IPS-11a (cell line): ENCODE results near the gene ZNF19.

Source experiments
- H3K4me3 ChIP-seq: one replicate; pipeline ENCODE4 v1.5.1; 2013; ENCODE audit warnings: low read depth, low read length, control low read depth

ZNF19 gene

DNA sequence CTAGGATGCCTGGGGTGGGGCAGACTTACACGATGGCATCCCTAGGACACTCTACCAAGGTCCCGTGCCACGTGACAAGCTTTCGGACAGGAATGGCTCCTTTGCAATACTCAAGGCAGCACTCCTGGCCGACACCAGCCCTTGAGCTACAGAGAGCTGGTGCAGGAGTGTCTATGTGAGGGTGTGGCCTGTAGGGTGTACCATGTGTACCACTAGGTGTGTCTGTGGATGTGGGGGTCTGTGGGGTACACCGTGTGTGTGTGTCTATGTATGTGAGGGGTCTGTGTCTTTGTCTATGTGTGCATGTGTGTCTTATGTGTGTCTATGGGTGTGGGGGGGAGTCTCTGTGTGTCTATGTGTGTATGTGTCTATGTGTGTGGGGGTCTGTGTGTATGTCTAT lies 45.4 kb downstream of the ZNF19 start:
- no peak overlapping the region for H3K4me3 ChIP-seq

DNA sequence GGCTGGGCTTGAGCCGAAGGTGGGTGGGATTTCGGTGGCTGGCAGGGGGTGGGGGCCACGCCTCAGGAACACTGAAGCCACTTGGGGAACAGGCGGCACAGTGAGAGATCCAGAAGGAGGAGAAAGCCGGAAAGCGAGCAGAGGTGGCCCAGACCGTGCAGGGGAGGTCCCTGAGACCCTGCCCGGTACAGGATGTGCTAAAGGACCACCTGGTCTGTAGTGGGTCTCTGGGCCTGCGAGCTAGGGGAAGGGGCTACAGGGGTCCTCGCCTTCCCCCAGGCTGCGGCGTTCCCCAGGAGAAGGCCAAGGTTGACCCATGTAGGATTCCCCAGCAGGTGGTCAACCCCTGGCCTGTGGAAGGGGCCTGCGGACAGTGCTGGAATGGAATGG lies 47.1 kb downstream of the ZNF19 start, which contains the start of gene TLE7:
TSS of gene TLE7 (minus strand) at position 4 of the 390 bp plus-strand sequence. CDS start 8,730 bp downstream, outside the sequence.
- no peak within 1 kb of the TSS for H3K4me3 ChIP-seq

GRCh38 chr16:71441348-71442050 lies 47.6 kb downstream of the ZNF19 start:
- no peak overlapping the region for H3K4me3 ChIP-seq

DNA sequence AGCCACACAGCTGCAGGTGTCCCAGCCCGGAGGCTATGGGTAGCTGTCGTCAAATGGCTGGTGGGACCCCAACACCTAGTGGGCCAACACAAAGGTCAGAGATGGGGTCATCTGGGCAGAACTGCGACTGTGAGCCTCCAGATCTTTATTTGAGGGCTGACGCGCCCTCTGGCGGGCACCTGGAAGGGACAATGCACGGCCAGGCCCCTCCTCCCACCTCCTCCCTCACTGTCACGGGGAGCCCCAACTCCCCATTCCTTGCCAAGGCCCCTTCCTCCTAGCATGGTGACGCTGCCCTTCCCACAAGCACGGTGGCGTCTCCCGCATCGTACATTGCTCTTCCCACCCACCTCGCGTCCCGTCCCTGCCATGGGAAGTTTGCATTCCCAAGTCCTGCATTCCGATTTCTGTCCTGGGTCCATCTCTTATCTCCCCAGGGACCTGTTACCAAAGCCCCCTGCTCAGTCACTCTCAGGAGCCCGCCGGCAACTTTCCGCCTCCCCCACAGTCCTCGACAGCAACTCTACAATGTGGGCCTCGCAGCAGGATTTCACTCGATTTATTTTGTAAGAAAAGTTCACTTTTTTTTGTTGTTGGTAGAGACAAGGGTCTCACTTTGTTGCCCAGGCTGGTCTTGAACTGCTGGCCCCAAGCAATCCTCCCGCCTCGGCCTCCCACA lies 48.3 kb downstream of the ZNF19 start:
- no peak overlapping the region for H3K4me3 ChIP-seq

DNA sequence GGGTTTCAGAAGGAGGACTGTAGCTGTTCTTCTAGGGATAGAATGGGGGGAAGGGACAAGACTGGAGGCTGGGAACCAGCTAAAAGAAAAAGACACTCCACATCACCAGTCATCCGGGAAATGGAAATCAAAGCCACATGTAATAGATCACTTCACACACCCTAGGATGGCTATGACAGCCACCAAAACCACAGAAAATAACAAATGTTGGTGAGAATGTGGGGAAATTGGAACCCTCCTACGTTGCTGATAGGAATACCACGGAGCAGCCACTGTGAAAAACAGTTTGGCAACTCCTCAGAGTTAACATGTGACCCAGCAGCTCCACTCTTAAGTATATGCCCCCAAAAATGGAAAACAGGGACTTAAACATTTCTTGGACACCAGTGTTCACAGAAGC lies 49.6 kb downstream of the ZNF19 start:
- no peak overlapping the region for H3K4me3 ChIP-seq

- H3K4me3 ChIP-seq, result no peak overlapping the region
Observed at GRCh38 chr16:71436473-71436872, 52.7 kb downstream of the ZNF19 start.

- H3K4me3 ChIP-seq, result no peak overlapping the region
Observed at GRCh38 chr16:71432906-71433305, 56.2 kb downstream of the ZNF19 start.

DNA sequence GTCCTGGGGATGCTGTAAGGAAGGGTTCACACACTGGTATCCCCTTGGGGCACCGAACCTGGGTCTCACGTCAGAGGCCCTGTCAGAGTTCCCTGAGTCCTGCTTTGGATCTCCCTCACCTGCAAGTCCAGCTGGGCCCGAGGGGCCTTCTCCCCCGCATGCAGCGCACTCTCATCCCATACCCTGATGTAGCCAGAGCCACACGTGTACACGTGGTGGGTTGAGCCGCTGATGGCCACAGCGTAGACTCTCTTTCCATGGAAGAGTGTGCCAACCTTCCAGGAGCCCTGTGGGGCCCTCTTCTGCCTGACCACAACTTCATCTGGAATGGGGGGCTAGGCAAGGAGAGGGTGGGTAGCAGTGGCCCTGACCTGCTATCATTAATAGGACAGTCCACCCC lies 57.1 kb downstream of the ZNF19 start:
- H3K4me3 ChIP-seq, result no peak overlapping the region

GRCh38 chr16:71431176-71431575 lies 57.9 kb downstream of the ZNF19 start:
- no peak overlapping the region for H3K4me3 ChIP-seq

GRCh38 chr16:71430744-71431143 lies 58.4 kb downstream of the ZNF19 start:
- no peak overlapping the region for H3K4me3 ChIP-seq

DNA sequence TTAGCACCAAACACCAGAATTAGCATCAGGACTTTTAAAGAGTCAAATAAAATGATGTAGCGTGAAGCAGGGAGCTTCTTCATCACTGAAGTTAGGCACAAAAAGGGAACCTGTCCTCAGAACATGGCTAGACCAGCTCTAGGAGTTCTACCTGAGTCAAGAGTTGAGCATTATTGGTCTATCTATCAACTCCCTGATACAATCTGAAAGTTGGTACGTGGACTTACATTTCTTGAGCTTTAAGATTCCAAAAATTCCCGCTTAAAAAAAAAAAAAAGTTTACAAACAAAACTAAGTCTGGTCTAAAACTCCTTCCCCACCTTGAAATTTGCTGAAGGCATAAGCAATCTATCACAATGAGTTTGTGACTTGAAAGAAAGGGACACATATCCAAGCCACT lies 59.5 kb downstream of the ZNF19 start:
- no peak overlapping the region for H3K4me3 ChIP-seq

DNA sequence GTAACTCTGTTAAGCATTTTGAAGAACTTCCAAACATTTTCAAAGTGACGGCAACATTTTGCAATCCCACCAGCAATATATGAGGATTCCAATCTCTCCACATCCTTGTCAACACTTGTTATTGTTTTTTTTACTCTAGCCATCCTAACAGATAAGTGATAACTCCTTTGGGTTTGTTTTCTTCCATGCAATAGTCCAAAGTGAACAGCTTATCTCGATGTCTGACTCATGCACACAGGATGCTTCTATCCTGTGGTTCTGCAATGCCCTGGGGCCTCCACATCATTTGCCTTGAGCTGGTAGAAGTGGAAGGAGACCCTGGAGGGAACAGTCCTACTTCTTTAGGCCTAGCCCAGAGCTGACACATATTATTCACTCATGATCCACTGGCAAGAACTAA lies 60.2 kb downstream of the ZNF19 start:
- no peak overlapping the region for H3K4me3 ChIP-seq

DNA sequence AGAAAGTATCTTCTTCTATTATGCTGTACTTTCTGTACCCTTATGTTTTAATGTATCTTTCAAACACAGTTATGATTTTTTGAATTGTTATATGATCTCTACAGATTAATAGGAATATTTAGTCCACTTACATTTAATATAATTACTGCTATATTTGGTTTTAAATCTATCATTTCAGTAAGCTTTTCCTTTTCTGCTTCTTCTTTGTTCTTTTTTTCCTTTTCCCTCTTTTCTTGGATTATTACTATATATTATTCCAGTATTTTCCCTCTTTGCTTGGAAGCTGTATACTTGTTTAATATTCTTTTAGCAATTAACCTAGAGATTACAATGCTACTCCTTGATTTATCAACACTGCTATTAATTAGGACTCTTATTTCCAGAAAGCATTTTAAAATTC lies 60.7 kb downstream of the ZNF19 start:
- H3K4me3 ChIP-seq, result no peak overlapping the region

DNA sequence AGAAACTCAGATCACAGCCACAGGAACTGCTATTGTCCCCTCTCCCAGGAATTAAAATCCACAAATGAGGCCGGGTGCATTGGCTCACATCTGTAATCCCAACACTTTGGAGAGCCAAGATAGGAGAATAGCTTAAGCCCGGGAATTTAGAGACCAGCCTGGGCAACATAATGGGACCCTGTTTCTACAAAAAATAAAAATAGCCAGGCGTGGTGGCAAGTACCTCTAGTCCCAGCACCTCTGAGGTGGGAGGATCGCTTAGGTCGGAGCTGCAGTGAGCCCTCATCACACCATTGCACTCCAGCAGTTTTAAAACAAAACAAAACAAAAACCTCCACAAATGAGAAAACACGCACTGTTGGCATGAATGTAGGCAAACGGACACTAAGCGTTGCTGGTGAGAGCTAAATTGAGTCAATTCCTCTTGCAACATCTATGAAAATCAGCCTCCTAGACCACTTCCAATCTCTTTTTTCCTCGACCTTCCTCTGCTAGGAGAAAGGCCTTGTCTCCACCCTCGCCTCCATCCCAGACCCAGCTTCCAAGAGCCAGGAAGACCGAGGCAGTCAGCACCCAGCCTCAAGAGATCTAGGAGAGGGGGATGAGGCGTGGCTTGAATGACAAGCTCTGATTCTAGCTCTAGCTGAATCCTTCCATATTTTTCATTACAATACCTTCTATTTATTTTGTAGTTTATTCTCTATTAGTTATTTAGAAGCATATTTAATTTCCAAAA lies 62.1 kb downstream of the ZNF19 start:
- H3K4me3 ChIP-seq, result no peak overlapping the region

DNA sequence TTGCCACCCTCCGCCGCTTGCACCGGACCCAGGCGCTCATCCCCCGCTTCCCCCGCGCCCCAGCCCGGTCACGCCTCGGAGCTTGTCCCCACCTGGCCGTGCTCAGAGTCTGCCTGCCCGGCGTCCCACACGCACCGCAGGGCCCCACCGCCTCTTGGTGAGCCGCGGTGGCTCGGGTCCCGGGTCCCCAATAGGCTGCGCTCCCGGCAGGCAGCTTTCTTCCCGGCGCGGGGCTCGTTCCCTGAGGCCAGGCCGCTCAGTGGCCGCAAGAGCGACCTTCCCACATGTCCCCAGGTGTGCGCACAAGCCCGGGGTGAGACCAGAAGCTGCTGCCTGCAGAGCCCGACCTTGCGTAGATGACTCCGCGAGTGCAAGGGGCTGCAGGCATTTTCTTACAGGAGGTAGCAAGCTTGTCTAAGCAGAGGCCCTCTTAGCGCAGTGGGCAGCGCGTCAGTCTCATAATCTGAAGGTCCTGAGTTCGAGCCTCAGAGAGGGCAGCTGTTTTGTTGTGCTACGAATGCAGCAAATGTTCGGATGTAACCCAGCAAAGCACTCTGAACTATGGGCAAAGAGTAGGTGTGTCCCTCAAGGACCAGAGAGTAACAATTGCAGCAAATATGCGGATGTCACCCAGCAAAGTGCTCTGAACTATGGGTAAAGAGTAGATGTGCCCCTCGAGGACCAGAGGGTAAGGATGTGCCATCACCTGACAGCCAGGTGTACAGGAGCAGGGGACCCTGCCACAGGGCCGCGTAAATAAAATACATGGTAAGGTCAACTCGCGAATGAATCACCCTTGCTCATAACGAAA lies 62.9 kb downstream of the ZNF19 start:
- H3K4me3 ChIP-seq, result peak overlapping the region; percentile 69

- peak overlapping the region; percentile 69 for H3K4me3 ChIP-seq
Observed at GRCh38 chr16:71425746-71426068, 63.4 kb downstream of the ZNF19 start.

GRCh38 chr16:71424626-71425025 lies 64.5 kb downstream of the ZNF19 start:
- H3K4me3 ChIP-seq, result no peak overlapping the region

DNA sequence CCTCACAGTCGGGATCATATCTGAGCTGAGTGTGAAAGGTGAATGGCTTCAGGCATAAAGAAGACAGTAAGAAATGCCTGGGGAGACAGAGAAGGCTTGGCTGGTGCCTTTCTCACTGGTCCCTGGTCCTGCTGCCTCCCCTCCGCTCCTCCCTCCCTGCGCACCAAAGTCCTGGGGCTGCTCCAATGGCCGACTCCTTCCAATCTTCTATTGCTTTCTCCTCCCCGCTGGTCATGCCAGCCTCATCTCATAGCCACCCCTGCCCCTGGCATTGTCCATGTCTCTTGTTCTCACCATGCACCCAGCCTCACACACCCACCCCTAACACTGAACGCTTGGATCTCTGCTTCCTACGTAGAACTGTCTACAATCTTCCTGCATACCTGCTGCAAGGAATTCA lies 65.3 kb downstream of the ZNF19 start:
- H3K4me3 ChIP-seq, result no peak overlapping the region
